Natural killer cell (primary cell): ENCODE results near the gene NANP. TPM values are rescaled to one million over a fixed set of nuclear protein-coding genes. Genes with fewer than 3 reads are reported as not detected.
"Not testable (repeated sequence)": the region's sequence is repeated elsewhere in the genome, so short reads cannot be mapped to it uniquely, and the experiment has no call there.

ENCODE experiments used
- ATAC-seq, 3 donors: fragments of 150-1000 bp in 2 of 3; fragments of 200-7000 bp in 1 of 3; cut with Tn5 transposase; 1 replicate in 1 of 3; 2 replicates in 2 of 3; pipeline ENCODE4 v1.10.0; 2021; ENCODE audit warnings: mild to moderate bottlenecking in 2 of 3, moderate library complexity in 2 of 3
- DNase-seq, 2 donors: peaks; one replicate each; pipeline versions ENCODE4 v3.0.0 to v3.0.0-alpha.2; 2013 to 2021; ENCODE audit warnings: mixed read lengths in 1 of 2
- H3K27ac ChIP-seq: one replicate; pipeline ENCODE4 v1.5.1; 2013; ENCODE audit warnings: mild to moderate bottlenecking, low read length
- H3K27me3 ChIP-seq: one replicate; pipeline ENCODE4 v1.6.1; 2013; ENCODE audit warnings: low read length; ENCODE audit not compliant: control insufficient read depth, insufficient read depth
- H3K36me3 ChIP-seq: one replicate; pipeline ENCODE4 v1.6.1; 2013; ENCODE audit warnings: low read length; ENCODE audit not compliant: control insufficient read depth, insufficient read depth
- H3K4me1 ChIP-seq: one replicate; pipeline ENCODE4 v1.6.1; 2013; ENCODE audit warnings: low read length; ENCODE audit not compliant: control insufficient read depth, insufficient read depth
- H3K4me3 ChIP-seq: one replicate; pipeline ENCODE4 v1.5.1; 2013; ENCODE audit warnings: low read length
- H3K9me3 ChIP-seq: one replicate; pipeline ENCODE4 v1.6.1; 2013; ENCODE audit warnings: low read length; ENCODE audit not compliant: control insufficient read depth, insufficient read depth
- H3K27ac Mint-ChIP-seq, 2 donors: one replicate each; pipeline ENCODE4 v1.8.0; 2022; ENCODE audit warnings: mild to moderate bottlenecking in 2 of 2, mixed read lengths in 2 of 2, moderate library complexity in 1 of 2
- H3K27me3 Mint-ChIP-seq, 2 donors: one replicate each; pipeline ENCODE4 v1.8.0; 2022; ENCODE audit warnings: low read depth in 2 of 2, mixed read lengths in 2 of 2
- H3K36me3 Mint-ChIP-seq: one replicate; pipeline ENCODE4 v1.8.0; 2022; ENCODE audit warnings: mixed read lengths
- H3K4me1 Mint-ChIP-seq, 2 donors: one replicate each; pipeline ENCODE4 v1.8.0; 2022; ENCODE audit warnings: mixed read lengths in 2 of 2
- H3K4me3 Mint-ChIP-seq: one replicate; pipeline ENCODE4 v1.8.0; 2022; ENCODE audit warnings: mild to moderate bottlenecking, moderate library complexity, mixed read lengths
- H3K9me3 Mint-ChIP-seq, 2 donors: one replicate each; pipeline ENCODE4 v1.8.0; 2022; ENCODE audit warnings: mixed read lengths in 2 of 2
- WGBS: methylation state at CpG from one replicate; pipeline ENCODE4 v1.1.7; 2013; ENCODE audit warnings: missing lambda C conversion rate; ENCODE audit not compliant: insufficient coverage; 5-methylcytosine and 5-hydroxymethylcytosine counted together
- intact Hi-C: fragments of 100-400 bp; cut with micrococcal nuclease; formaldehyde crosslinking; loops from one replicate; pipeline ENCODE4 v1.14.2; 2022
- total RNA-seq, 4 donors: library from RNA; stranded (reverse); fragments of 120-200 nt in 1 of 4; gene quantifications; one replicate each; pipeline versions ENCODE4 v1.2.3 to v1.2.4, GENCODE V29; 2013 to 2022
- TF ChIP-seq, protein P1 (sequence below): fragments of 200-600 bp; IDR thresholded peaks from one replicate; pipeline ENCODE4 v1.8.0; 2022; ENCODE audit warnings: antibody characterized with exemption

Gene NANP
- total RNA-seq, 3 donors from 2014 or later (not counting 1 experiment from before 2014, with no cell fraction given): 3.1 to 4.0 (median 3.2) TPM

GRCh38 chr20:25668446-25668845, 44.6 kb upstream of the NANP start:
- peaks cover 0 to 5% of the 10 kb centered on the region in 2 donors for H3K4me1 Mint-ChIP-seq
- Histone ChIP-seq H3K27me3 (no peaks in the 10 kb centered on the region), H3K36me3 (peaks cover 3% of the 10 kb centered on the region), H3K4me1 (no peaks in the 10 kb centered on the region), H3K4me3 (no peak overlapping the region), H3K9me3 (no peaks in the 10 kb centered on the region), H3K27ac (no peak overlapping the region)
- no peaks in the 10 kb centered on the region for H3K9me3 Mint-ChIP-seq
- ATAC-seq (no peak), DNase-seq (no peak)
- no peaks in the 10 kb centered on the region for H3K27me3 Mint-ChIP-seq
- WGBS: 97% methylated on average over 4 of the region's 4 CpGs
- H3K36me3 Mint-ChIP-seq: no peaks in the 10 kb centered on the region
- TF ChIP-seq, protein P1, sequence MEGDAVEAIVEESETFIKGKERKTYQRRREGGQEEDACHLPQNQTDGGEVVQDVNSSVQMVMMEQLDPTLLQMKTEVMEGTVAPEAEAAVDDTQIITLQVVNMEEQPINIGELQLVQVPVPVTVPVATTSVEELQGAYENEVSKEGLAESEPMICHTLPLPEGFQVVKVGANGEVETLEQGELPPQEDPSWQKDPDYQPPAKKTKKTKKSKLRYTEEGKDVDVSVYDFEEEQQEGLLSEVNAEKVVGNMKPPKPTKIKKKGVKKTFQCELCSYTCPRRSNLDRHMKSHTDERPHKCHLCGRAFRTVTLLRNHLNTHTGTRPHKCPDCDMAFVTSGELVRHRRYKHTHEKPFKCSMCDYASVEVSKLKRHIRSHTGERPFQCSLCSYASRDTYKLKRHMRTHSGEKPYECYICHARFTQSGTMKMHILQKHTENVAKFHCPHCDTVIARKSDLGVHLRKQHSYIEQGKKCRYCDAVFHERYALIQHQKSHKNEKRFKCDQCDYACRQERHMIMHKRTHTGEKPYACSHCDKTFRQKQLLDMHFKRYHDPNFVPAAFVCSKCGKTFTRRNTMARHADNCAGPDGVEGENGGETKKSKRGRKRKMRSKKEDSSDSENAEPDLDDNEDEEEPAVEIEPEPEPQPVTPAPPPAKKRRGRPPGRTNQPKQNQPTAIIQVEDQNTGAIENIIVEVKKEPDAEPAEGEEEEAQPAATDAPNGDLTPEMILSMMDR: no peak
- intact Hi-C loops: no loop called here
- no peak overlapping the region for H3K27ac Mint-ChIP-seq
- no peak overlapping the region for H3K4me3 Mint-ChIP-seq

DNA sequence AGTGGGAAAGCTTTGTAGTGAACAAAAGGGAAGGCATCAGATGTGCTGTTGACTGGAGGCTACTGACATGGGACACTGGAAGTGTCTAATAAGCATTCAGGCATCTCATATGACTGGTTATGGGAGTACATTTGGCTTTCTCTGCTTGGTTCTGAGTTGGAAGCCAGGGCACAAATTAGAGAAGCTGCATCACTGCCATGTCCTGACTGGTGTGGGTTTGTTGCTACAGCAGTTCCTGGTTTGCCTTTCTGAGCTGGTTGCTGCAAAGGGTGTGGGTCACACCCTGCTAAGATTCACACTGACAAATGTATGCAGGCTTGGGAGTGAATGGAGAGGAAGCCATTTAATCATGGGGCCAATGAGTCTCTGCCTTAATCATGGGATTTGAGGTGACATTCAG, 36.2 kb upstream of the NANP start:
- DNase-seq: no peak

GRCh38 chr20:25654487-25654886, 30.7 kb upstream of the NANP start:
- Histone ChIP-seq H3K27me3 (no peaks in the 10 kb centered on the region), H3K4me3 (no peak overlapping the region), H3K27ac (no peak overlapping the region), H3K36me3 (no peaks in the 10 kb centered on the region), H3K4me1 (no peaks in the 10 kb centered on the region), H3K9me3 (no peaks in the 10 kb centered on the region)
- Mint-ChIP-seq H3K27me3 (no peaks in the 10 kb centered on the region), H3K36me3 (no peaks in the 10 kb centered on the region), H3K27ac (no peak overlapping the region), H3K4me1 (peaks cover 8% of the 10 kb centered on the region in 2 donors), H3K4me3 (no peak overlapping the region), H3K9me3 (no peaks in the 10 kb centered on the region)
- ATAC-seq (no peak), DNase-seq (no peak)
- TF ChIP-seq, protein P1: no peak
- intact Hi-C loops: no loop called here

More for the DNA sequence above, 36.2 kb upstream of the NANP start:
- Histone ChIP-seq H3K27me3 (no peaks in the 10 kb centered on the region), H3K4me3 (no peak overlapping the region), H3K9me3 (no peaks in the 10 kb centered on the region), H3K4me1 (no peaks in the 10 kb centered on the region), H3K27ac (no peak overlapping the region), H3K36me3 (no peaks in the 10 kb centered on the region)
- H3K4me3 Mint-ChIP-seq: no peak overlapping the region
- H3K9me3 Mint-ChIP-seq: no peaks in the 10 kb centered on the region
- ATAC-seq: peak; percentile 60 to 71 (median 63)
- H3K36me3 Mint-ChIP-seq: no peaks in the 10 kb centered on the region
- H3K27me3 Mint-ChIP-seq: no peaks in the 10 kb centered on the region
- intact Hi-C loops: no loop called here
- TF ChIP-seq, protein P1: no peak
- H3K27ac Mint-ChIP-seq: peak overlapping the region in 1 of 2 donors; percentile 73
- peaks cover 21 to 23% of the 10 kb centered on the region in 2 donors for H3K4me1 Mint-ChIP-seq

GRCh38 chr20:25652866-25653265, 29.1 kb upstream of the NANP start:
- DNase-seq, H3K36me3 ChIP-seq, H3K9me3 ChIP-seq, H3K27ac Mint-ChIP-seq, H3K27ac ChIP-seq, H3K4me3 ChIP-seq, ATAC-seq, H3K27me3 Mint-ChIP-seq, H3K4me1 ChIP-seq, H3K27me3 ChIP-seq, intact Hi-C loops, H3K4me3 Mint-ChIP-seq, H3K4me1 Mint-ChIP-seq, H3K36me3 Mint-ChIP-seq, H3K9me3 Mint-ChIP-seq: not testable (repeated sequence)
- WGBS: 98% methylated on average over 4 of the region's 4 CpGs
